Peyer's patch (tissue), 4 donors: ENCODE data around the gene ZNF317. TPM values are rescaled to one million over a fixed set of nuclear protein-coding genes. Genes with fewer than 3 reads are reported as not detected.

Source experiments
- DNase-seq, 3 donors: peaks; one replicate each; pipeline ENCODE4 v3.0.0-alpha.2; 2017 to 2019
- H3K27ac ChIP-seq, 4 donors: fragments of 200-600 bp; sonication (generic); one replicate each; pipeline ENCODE4 v1.5.1; 2016 to 2019
- H3K27me3 ChIP-seq, 2 donors: fragments of 200-600 bp; sonication (generic); one replicate each; pipeline ENCODE4 v1.5.1; 2019
- H3K36me3 ChIP-seq, 3 donors: fragments of 200-600 bp; sonication (generic); one replicate each; pipeline ENCODE4 v1.5.1; 2016 to 2019
- H3K4me1 ChIP-seq, 4 donors: fragments of 200-600 bp; sonication (generic); one replicate each; pipeline ENCODE4 v1.5.1; 2016 to 2019
- H3K4me3 ChIP-seq, 4 donors: fragments of 200-600 bp; sonication (generic); 1 replicate in 3 of 4; 2 replicates in 1 of 4; pipeline ENCODE4 v1.5.1; 2016 to 2019; ENCODE audit warnings: mild to moderate bottlenecking in 1 of 4
- H3K9me3 ChIP-seq, 4 donors: fragments of 200-600 bp; sonication (generic); one replicate each; pipeline ENCODE4 v1.5.1; 2016 to 2019; ENCODE audit warnings: mild to moderate bottlenecking in 1 of 4
- POLR2A ChIP-seq, 2 donors: fragments of 450-650 bp; IDR thresholded peaks; one replicate each; pipeline ENCODE4 v1.5.1; 2017; ENCODE audit warnings: antibody characterized with exemption in 2 of 2, mild to moderate bottlenecking in 2 of 2, moderate library complexity in 2 of 2
- total RNA-seq, 4 donors: library from RNA; depleted of rRNA; stranded (reverse); fragments of >200 nt; gene quantifications; one replicate each; pipeline ENCODE4 v1.1.0, GENCODE V29; 2016
- TF ChIP-seq, protein P1 (sequence below), 6 experiments: fragments of 450-650 bp in 4 of 6; fragments of 200-600 bp in 2 of 6; sonication (generic) in 1 of 6; IDR thresholded peaks; one replicate each; pipeline ENCODE4 v1.5.1; 2017 to 2019; ENCODE audit warnings: antibody characterized with exemption in 6 of 6, mild to moderate bottlenecking in 3 of 6, moderate library complexity in 1 of 6

ZNF317 gene
- total RNA-seq, 4 donors from 2014 or later, result 19.8 to 37.1 (median 30.5) TPM

DNA sequence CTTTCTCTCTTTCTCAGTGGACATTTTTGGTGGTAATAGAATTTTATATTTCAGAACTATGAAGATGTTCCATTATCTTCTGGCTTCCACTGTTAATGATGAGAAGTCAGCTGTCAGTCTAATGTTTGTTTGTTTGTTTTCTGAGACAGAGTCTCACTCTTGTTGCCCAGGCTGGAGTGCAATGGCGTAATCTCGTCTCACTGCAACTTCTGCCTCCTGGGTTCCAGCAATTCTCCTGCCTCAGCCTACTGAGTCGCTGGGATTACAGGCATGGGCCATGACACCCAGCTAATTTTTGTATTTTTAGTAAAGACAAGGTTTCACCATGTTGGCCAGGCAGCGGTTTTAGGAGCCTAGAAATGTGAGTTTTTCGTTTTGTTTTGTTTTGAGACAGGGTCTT is 4.7 kb downstream of the ZNF317 start:
- TF ChIP-seq, protein P1, sequence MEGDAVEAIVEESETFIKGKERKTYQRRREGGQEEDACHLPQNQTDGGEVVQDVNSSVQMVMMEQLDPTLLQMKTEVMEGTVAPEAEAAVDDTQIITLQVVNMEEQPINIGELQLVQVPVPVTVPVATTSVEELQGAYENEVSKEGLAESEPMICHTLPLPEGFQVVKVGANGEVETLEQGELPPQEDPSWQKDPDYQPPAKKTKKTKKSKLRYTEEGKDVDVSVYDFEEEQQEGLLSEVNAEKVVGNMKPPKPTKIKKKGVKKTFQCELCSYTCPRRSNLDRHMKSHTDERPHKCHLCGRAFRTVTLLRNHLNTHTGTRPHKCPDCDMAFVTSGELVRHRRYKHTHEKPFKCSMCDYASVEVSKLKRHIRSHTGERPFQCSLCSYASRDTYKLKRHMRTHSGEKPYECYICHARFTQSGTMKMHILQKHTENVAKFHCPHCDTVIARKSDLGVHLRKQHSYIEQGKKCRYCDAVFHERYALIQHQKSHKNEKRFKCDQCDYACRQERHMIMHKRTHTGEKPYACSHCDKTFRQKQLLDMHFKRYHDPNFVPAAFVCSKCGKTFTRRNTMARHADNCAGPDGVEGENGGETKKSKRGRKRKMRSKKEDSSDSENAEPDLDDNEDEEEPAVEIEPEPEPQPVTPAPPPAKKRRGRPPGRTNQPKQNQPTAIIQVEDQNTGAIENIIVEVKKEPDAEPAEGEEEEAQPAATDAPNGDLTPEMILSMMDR (IDR thresholded peaks at IDR 0.05), result no peak
- TF ChIP-seq POLR2A (IDR thresholded peaks at IDR 0.05), result no peak
- no peak for DNase-seq
- Histone ChIP-seq H3K36me3 (peaks cover 0 to 20% (median 0%) of the 10 kb centered on the region in 3 donors), H3K9me3 (peaks cover 0 to 17% (median 3%) of the 10 kb centered on the region in 4 donors), H3K4me1 (peaks cover 0 to 14% (median 3%) of the 10 kb centered on the region in 4 donors), H3K27ac (no peak overlapping the region), H3K27me3 (no peaks in the 10 kb centered on the region), H3K4me3 (no peak overlapping the region)

DNA sequence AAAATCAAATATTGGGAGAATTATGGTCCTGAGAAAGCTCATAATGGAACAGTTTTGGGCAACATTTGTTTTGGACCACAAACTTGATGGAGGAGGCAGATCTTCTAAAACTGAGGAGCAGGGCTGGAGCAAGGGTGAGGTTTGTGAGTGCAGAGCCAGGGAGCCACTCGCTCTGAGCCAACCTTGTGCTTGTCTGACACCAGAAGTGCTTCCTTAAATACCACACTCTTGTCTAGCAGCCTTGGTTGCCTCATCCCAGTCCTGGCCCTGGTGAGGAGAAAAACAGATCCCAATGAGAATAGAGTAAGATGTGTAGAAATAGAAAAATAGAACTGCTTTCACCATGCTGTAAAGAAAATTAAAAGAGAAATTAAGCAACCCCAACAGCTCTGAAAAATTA is 6.7 kb downstream of the ZNF317 start:
- Histone ChIP-seq H3K36me3 (peaks cover 0 to 21% (median 0%) of the 10 kb centered on the region in 3 donors), H3K4me3 (no peak overlapping the region), H3K4me1 (peaks cover 0 to 3% (median 0%) of the 10 kb centered on the region in 4 donors), H3K27me3 (no peaks in the 10 kb centered on the region), H3K27ac (no peak overlapping the region), H3K9me3 (peaks cover 0 to 17% (median 3%) of the 10 kb centered on the region in 4 donors)
- TF ChIP-seq POLR2A (IDR thresholded peaks at IDR 0.05), result no peak
- TF ChIP-seq, protein P1 (IDR thresholded peaks at IDR 0.05), result no peak
- DNase-seq, result no peak

DNA sequence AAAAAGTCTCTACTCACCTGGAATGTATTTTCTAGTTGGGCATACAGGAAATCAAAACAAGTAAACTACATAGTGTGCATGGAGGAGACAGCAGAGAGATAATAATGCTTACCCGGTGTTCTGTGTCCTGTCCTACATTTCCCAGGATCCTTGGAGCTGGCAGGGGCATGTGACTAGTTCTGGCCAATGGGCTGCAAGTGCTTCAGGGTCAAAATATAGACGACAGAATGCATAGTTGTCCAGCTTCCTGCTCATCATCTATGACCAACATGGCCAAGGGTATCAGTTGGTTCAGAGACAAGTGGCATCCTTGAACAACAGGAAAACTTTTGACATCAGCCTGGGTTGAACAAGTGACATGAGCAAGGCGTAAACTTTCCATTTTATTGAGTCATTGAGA is 8.5 kb downstream of the ZNF317 start:
- Histone ChIP-seq H3K9me3 (peaks cover 0 to 26% (median 3%) of the 10 kb centered on the region in 4 donors), H3K27me3 (no peaks in the 10 kb centered on the region), H3K4me3 (no peak overlapping the region), H3K27ac (no peak overlapping the region), H3K36me3 (peaks cover 0 to 31% (median 0%) of the 10 kb centered on the region in 3 donors), H3K4me1 (no peaks in the 10 kb centered on the region)
- TF ChIP-seq, protein P1 (IDR thresholded peaks at IDR 0.05), result no peak
- no peak for TF ChIP-seq POLR2A (IDR thresholded peaks at IDR 0.05)
- DNase-seq, result no peak

DNA sequence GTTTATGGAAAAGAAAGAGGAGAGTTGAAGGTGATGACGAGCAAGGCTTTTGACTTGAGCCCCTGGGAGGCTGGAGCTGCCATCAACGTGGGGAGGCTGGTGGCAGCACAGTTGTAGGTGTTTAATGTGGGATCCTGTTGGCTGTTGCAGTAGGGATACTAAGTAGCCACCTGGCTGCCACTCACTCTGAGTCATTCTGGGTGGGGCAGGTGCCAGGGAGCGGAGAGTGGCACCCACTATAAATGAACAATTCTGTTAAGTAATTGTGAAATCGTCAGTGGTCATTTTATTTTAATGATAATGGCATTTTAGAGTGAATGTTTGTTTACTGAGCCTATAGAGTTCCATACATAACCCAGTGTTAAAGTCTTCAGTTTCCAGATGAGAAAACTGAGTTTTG is 9.8 kb downstream of the ZNF317 start:
- TF ChIP-seq POLR2A (IDR thresholded peaks at IDR 0.05), result no peak
- TF ChIP-seq, protein P1 (IDR thresholded peaks at IDR 0.05), result no peak
- Histone ChIP-seq H3K4me1 (no peaks in the 10 kb centered on the region), H3K27me3 (no peaks in the 10 kb centered on the region), H3K4me3 (no peak overlapping the region), H3K36me3 (peaks cover 0 to 31% (median 0%) of the 10 kb centered on the region in 3 donors), H3K27ac (no peak overlapping the region), H3K9me3 (peaks cover 0 to 20% (median 1%) of the 10 kb centered on the region in 4 donors)
- DNase-seq, result no peak

DNA sequence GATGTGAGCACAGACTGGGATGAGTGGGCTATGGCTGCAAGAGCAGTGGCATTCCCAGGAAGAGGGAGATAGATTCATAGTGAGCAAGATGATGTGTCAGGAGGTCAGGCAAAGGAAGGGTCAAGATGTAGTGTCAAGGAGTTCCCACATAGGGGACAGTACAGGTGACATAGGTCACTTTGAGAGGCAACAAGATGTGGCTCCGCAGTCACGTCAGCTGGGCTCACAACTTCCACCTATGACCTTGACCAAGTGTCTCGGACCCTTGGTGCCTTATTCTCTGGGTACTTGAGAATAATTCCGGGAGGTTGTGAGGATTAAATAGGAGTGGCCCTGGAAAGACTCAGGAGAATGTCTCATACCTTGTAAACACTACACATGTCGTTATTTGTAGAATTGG is 10.5 kb downstream of the ZNF317 start:
- Histone ChIP-seq H3K27ac (no peak overlapping the region), H3K4me1 (no peaks in the 10 kb centered on the region), H3K9me3 (peaks cover 0 to 21% (median 0%) of the 10 kb centered on the region in 4 donors)

More for the DNA sequence above, 10.5 kb downstream of the ZNF317 start:
- H3K4me3 ChIP-seq, result no peak overlapping the region
- no peak for TF ChIP-seq POLR2A (IDR thresholded peaks at IDR 0.05)
- TF ChIP-seq, protein P1 (IDR thresholded peaks at IDR 0.05), result no peak
- no peak for DNase-seq
- H3K36me3 ChIP-seq, result peaks cover 0 to 38% (median 0%) of the 10 kb centered on the region in 3 donors
- H3K27me3 ChIP-seq, result no peaks in the 10 kb centered on the region
